Keratinocyte (primary cell): Measurements from ENCODE around the gene PIGL. TPM values are rescaled to one million over a fixed set of nuclear protein-coding genes. Genes with fewer than 3 reads are reported as not detected.

Experiments
- DNase-seq: peaks from one replicate; pipeline ENCODE4 v3.0.0-alpha.2; 2011; ENCODE audit warnings: low read depth, missing footprints, low spot score
- FAIRE-seq: peaks from 2 replicates; lab custom pipeline; 2011; peaks lifted over from hg19 to GRCh38; lab: Jason Lieb, UNC
- H2AFZ ChIP-seq: 2 replicates; pipeline ENCODE4 v1.6.0; 2012; ENCODE audit warnings: low read length, control low read depth, inconsistent platforms; ENCODE audit not compliant: control insufficient read depth
- H3K27ac ChIP-seq: 2 replicates; pipeline ENCODE4 v1.5.1; 2011; ENCODE audit warnings: low read length; ENCODE audit not compliant: control insufficient read depth, insufficient read depth
- H3K27me3 ChIP-seq: 3 replicates; pipeline ENCODE4 v1.6.0; 2011; ENCODE audit warnings: low read length; ENCODE audit not compliant: control insufficient read depth, insufficient read depth; ENCODE audit errors: extremely low read depth
- H3K36me3 ChIP-seq, 2 experiments: 2 replicates in 1 of 2; 3 replicates in 1 of 2; pipeline ENCODE4 v1.5.1; 2011; ENCODE audit warnings: low read length in 2 of 2, mild to moderate bottlenecking in 1 of 2; ENCODE audit not compliant: control insufficient read depth in 2 of 2, insufficient read depth in 2 of 2; ENCODE audit errors: extremely low read depth in 1 of 2
- H3K4me1 ChIP-seq: 3 replicates; pipeline ENCODE4 v1.5.1; 2011; ENCODE audit warnings: low read length; ENCODE audit not compliant: control insufficient read depth, insufficient read depth; ENCODE audit errors: extremely low read depth
- H3K4me2 ChIP-seq: 3 replicates; pipeline ENCODE4 v1.6.0; 2011; ENCODE audit warnings: low read depth, low read length; ENCODE audit not compliant: control insufficient read depth, insufficient read depth; ENCODE audit errors: extremely low read depth
- H3K4me3 ChIP-seq, 3 experiments: fragments of 200-600 bp in 1 of 3; sonication (generic) in 1 of 3; 2 replicates in 2 of 3; 3 replicates in 1 of 3; pipeline ENCODE4 v1.5.1; 2011 to 2016; ENCODE audit warnings: low read length in 3 of 3, mild to moderate bottlenecking in 3 of 3, control low read depth in 2 of 3, inconsistent platforms in 1 of 3, low read depth in 1 of 3, mixed read lengths in 1 of 3, mixed run types in 1 of 3, moderate library complexity in 1 of 3; ENCODE audit not compliant: control insufficient read depth in 2 of 3, insufficient read depth in 2 of 3; ENCODE audit errors: extremely low read depth in 1 of 3
- H3K79me2 ChIP-seq: 2 replicates; pipeline ENCODE4 v1.6.0; 2012; ENCODE audit warnings: low read length; ENCODE audit not compliant: control insufficient read depth, insufficient read depth
- H3K9ac ChIP-seq: 3 replicates; pipeline ENCODE4 v1.6.0; 2011; ENCODE audit warnings: low read length; ENCODE audit not compliant: control insufficient read depth, insufficient read depth; ENCODE audit errors: extremely low read depth
- H3K9me1 ChIP-seq: 3 replicates; pipeline ENCODE4 v1.6.0; 2011; ENCODE audit warnings: low read length; ENCODE audit not compliant: control insufficient read depth, insufficient read depth; ENCODE audit errors: extremely low read depth
- H3K9me3 ChIP-seq: 2 replicates; pipeline ENCODE4 v1.5.1; 2012; ENCODE audit warnings: low read depth, low read length; ENCODE audit not compliant: control insufficient read depth
- H4K20me1 ChIP-seq: 3 replicates; pipeline ENCODE4 v1.6.0; 2011; ENCODE audit warnings: low read length; ENCODE audit not compliant: control insufficient read depth, insufficient read depth; ENCODE audit errors: extremely low read depth
- CTCF ChIP-seq, 3 experiments: IDR thresholded peaks in 1 of 3; conservative IDR thresholded peaks in 1 of 3; optimal IDR thresholded peaks in 1 of 3; 2 replicates in 2 of 3; 3 replicates in 1 of 3; pipeline versions ENCODE3 to v1.5.1; 2011; ENCODE audit warnings: low read length in 3 of 3, mild to moderate bottlenecking in 3 of 3, moderate library complexity in 2 of 3, control low read depth in 1 of 3, inconsistent platforms in 1 of 3; ENCODE audit not compliant: insufficient read depth in 2 of 3; ENCODE audit errors: extremely low read depth in 1 of 3
- EZH2 ChIP-seq: IDR thresholded peaks from one replicate; pipeline ENCODE4 v1.6.1; 2012; ENCODE audit warnings: inconsistent platforms, mild to moderate bottlenecking, low read length, moderate library complexity
- dilution Hi-C: fragments of 300-500 bp; cut with MboI; formaldehyde crosslinking; loops from one replicate; pipeline ENCODE4 v1.7.0; 2020; ENCODE audit warnings: low sequenced_read_pairs; ENCODE audit not compliant: extremely low pct_ligation_motif_present
- polyA plus RNA-seq, 5 experiments: library from polyadenylated mRNA; depleted of rRNA in 3 of 5; stranded (reverse) in 3 of 5; stranded (forward) in 1 of 5; unstranded in 1 of 5; fragments of >200 nt; gene quantifications; 1 replicate in 1 of 5; 2 replicates in 3 of 5; 3 replicates in 1 of 5; pipeline versions ENCODE4 v1.2.1 to v1.2.3, GENCODE V29; 2011 to 2012; ENCODE audit warnings: missing spikeins in 2 of 5, low read depth in 1 of 5, low replicate concordance in 1 of 5

The PIGL gene
- polyA plus RNA-seq, 1 donor (not counting 4 experiments of a cell fraction or from before 2014, with no cell fraction given): 21.5 TPM

- no peak for DNase-seq
- dilution Hi-C loops: no loop called here
- peaks cover 6% of the 10 kb centered on the region for H3K4me1 ChIP-seq
- H3K9ac ChIP-seq: peak within 1 kb of the TSS; percentile 37
- peaks cover 0 to 2% of the 10 kb centered on the region in 2 experiments for H3K36me3 ChIP-seq
- no peak within 1 kb of the TSS for H3K27ac ChIP-seq
- FAIRE-seq: no peak
- H2AFZ ChIP-seq: peak within 1 kb of the TSS; percentile 43
- TF ChIP-seq EZH2: no peak
- TF ChIP-seq CTCF (optimal IDR thresholded peaks at IDR 0.05 in 1 of 3, IDR thresholded peaks at IDR 0.05 in 1 of 3, conservative IDR thresholded peaks at IDR 0.05 in 1 of 3; ENCODE audit: extremely low read depth in 1 of 3, insufficient read depth in 2 of 3, low read length in 3 of 3): peak in 1 of 3 experiments; percentile 21
- H3K27me3 ChIP-seq: peaks cover 12% of the 10 kb centered on the region
- H3K9me1 ChIP-seq: no peaks in the 10 kb centered on the region
- H3K4me3 ChIP-seq: peak within 1 kb of the TSS; percentile 33 to 77 (median 40)
- no peaks in the 10 kb centered on the region for H3K79me2 ChIP-seq
- no peaks in the 10 kb centered on the region for H4K20me1 ChIP-seq
- peak within 1 kb of the TSS; percentile 69 for H3K4me2 ChIP-seq
- H3K9me3 ChIP-seq: no peaks in the 10 kb centered on the region
Observed at GRCh38 chr17:16353317-16354174, 136.5 kb downstream of the PIGL start, which contains the start of gene CENPV. Gene CENPV (minus strand): TSS chr17:16353469. CDS start chr17:16353436, 33 bp downstream.

GRCh38 chr17:16354585-16354984 is 137.6 kb downstream of the PIGL start:
- Histone ChIP-seq H3K36me3 (no peaks in the 10 kb centered on the region), H3K27me3 (peaks cover 12% of the 10 kb centered on the region), H3K4me1 (peaks cover 6% of the 10 kb centered on the region), H3K27ac (no peak overlapping the region), H3K9me3 (no peaks in the 10 kb centered on the region), H3K9me1 (no peaks in the 10 kb centered on the region), H2AFZ (no peak overlapping the region), H3K79me2 (no peaks in the 10 kb centered on the region), H3K9ac (no peak overlapping the region), H3K4me2 (no peak overlapping the region), H4K20me1 (no peaks in the 10 kb centered on the region), H3K4me3 (no peak overlapping the region)
- no peak for TF ChIP-seq CTCF (optimal IDR thresholded peaks at IDR 0.05 in 1 of 3, IDR thresholded peaks at IDR 0.05 in 1 of 3, conservative IDR thresholded peaks at IDR 0.05 in 1 of 3; ENCODE audit: extremely low read depth in 1 of 3, insufficient read depth in 2 of 3, low read length in 3 of 3)
- no peak for TF ChIP-seq EZH2
- no peak for FAIRE-seq
- dilution Hi-C loops: no loop called here
- DNase-seq: no peak
